ENCODE results near the gene PHF24. TPM values are rescaled to one million over a fixed set of nuclear protein-coding genes. Genes with fewer than 3 reads are reported as not detected.

The PHF24 gene
- total and polyA plus RNA-seq, 2 of the 4 experiments (the other 2 are of a cell fraction), result 0.02 TPM; not detected in 1

DNA sequence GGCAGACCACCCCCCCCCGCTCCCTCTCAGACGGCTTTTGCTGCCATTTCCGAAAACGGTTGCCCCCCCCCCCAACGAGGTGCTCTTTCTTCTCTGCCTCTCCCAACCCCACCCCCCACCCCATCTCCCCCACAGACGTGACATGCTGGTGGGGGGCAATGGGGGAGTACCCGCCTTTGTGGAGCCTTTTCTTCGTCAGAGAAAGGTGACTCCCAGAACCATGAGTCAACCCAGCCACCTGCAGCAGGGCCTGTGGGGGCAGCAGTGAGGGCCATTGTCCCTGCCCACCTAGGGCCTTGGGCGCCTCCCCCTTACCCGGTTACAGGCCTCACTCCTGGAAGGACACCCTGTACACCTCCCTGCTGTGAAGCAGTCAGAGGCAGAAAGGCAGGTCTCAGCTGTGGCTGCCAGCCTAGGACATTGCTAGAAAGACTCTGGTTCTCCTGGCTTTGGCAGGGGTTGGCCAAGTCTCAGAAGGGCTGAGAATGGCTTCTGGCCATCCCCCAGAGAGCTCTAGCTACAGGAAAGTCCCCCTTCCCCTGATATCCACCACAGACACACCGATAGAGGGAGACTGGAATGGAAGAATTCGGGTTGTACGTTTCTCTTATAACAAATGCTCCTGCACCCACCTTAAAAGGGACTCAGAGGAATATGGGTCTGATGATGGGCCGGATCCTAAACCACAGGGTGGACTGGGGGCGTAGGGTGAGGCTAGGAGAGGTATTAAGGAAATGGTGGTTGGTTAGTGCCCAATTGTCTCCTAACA, 33.7 kb downstream of the PHF24 start:
- H3K9me1 ChIP-seq (ENCODE audit: insufficient read depth, low read length), result peaks cover 42% of the 10 kb centered on the region
- H2BK20ac ChIP-seq (ENCODE audit: low read depth, low read length), result peak overlapping the region; percentile 91
- H3K36me3 ChIP-seq (ENCODE audit: control insufficient read depth, insufficient read depth, low read length), result peaks cover 8% of the 10 kb centered on the region
- H3K79me1 ChIP-seq (ENCODE audit: low read depth in 1 of 2, low read length in 2 of 2), result peaks cover 10 to 57% of the 10 kb centered on the region in 2 experiments
- intact Hi-C loops (cut with micrococcal nuclease) (no loop called here), in situ Hi-C loops (cut with MboI; ENCODE audit: low sequenced_read_pairs) (no loop called here), dilution Hi-C loops (cut with HindIII; ENCODE audit: low sequenced_read_pairs, unreplicated experiment) (no loop called here)
- H3K27ac ChIP-seq (ENCODE audit: insufficient read depth, low read length), result peak overlapping the region; percentile 72
- peak overlapping the region; percentile 79 for H3K23ac ChIP-seq (ENCODE audit: low read depth, low read length)
- peak overlapping the region; percentile 65 for H3K56ac ChIP-seq (ENCODE audit: extremely low read depth, insufficient read depth, low read length)
- no peak for ATAC-seq (ENCODE audit: low read depth)
- H3K9me3 ChIP-seq (ENCODE audit: control insufficient read depth, insufficient read depth, low read length), result no peaks in the 10 kb centered on the region
- H2AK9ac ChIP-seq (replicated peaks; ENCODE audit: low read depth, low read length, poor library complexity), result peak overlapping the region; percentile 93
- WGBS, 2 experiments (ENCODE audit: extremely low coverage in 2 of 2, insufficient read length in 1 of 2), result no CpG with 5 or more reads among the region's 15 CpGs
- peak overlapping the region; percentile 67 for H4K91ac ChIP-seq (ENCODE audit: insufficient read depth, low read depth, low read length)
- H3K18ac ChIP-seq (ENCODE audit: low read depth, low read length), result peak overlapping the region; percentile 70
- H3K4me2 ChIP-seq (ENCODE audit: low read depth, low read length), result peak overlapping the region; percentile 55
- H3K4ac ChIP-seq (ENCODE audit: low read depth, low read length), result peak overlapping the region; percentile 94
- peak overlapping the region; percentile 79 for H2BK120ac ChIP-seq (ENCODE audit: low read depth, low read length)
- no peak for DNase-seq
- no TSS peak for BruUV-seq (replicated peaks)
- no peaks in the 10 kb centered on the region for H4K20me1 ChIP-seq (ENCODE audit: insufficient read depth, low read length)
- ChIA-PET CTCF (interaction anchor here (0.6 kb wide), 1 partner anchor 60 kb away, joined by 3 read pairs; no protein-coding TSS in a partner anchor), POLR2A (ENCODE audit: unreplicated experiment) (interaction anchor here (0.9 kb wide), 1 partner anchor 105 kb away, joined by 4 read pairs; the partner anchor contains the start of gene PIGO)
- TF ChIP-seq RCOR1 (IDR thresholded peaks at IDR 0.05; ENCODE audit: insufficient replicate concordance, low read length), result no peak
- no peak for TF ChIP-seq RAD21 (IDR thresholded peaks at IDR 0.05; ENCODE audit: low read length)
- TF ChIP-seq, protein P1, sequence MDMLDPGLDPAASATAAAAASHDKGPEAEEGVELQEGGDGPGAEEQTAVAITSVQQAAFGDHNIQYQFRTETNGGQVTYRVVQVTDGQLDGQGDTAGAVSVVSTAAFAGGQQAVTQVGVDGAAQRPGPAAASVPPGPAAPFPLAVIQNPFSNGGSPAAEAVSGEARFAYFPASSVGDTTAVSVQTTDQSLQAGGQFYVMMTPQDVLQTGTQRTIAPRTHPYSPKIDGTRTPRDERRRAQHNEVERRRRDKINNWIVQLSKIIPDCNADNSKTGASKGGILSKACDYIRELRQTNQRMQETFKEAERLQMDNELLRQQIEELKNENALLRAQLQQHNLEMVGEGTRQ (IDR thresholded peaks at IDR 0.05; ENCODE audit: low read depth, low read length), result no peak
- TF ChIP-seq FOS (IDR thresholded peaks at IDR 0.05; ENCODE audit: low read depth, low read length), result no peak
- no peak for TF ChIP-seq POLR2A (IDR thresholded peaks at IDR 0.05; ENCODE audit: low read depth, low read length)
- TF ChIP-seq, protein P2, sequence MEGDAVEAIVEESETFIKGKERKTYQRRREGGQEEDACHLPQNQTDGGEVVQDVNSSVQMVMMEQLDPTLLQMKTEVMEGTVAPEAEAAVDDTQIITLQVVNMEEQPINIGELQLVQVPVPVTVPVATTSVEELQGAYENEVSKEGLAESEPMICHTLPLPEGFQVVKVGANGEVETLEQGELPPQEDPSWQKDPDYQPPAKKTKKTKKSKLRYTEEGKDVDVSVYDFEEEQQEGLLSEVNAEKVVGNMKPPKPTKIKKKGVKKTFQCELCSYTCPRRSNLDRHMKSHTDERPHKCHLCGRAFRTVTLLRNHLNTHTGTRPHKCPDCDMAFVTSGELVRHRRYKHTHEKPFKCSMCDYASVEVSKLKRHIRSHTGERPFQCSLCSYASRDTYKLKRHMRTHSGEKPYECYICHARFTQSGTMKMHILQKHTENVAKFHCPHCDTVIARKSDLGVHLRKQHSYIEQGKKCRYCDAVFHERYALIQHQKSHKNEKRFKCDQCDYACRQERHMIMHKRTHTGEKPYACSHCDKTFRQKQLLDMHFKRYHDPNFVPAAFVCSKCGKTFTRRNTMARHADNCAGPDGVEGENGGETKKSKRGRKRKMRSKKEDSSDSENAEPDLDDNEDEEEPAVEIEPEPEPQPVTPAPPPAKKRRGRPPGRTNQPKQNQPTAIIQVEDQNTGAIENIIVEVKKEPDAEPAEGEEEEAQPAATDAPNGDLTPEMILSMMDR (conservative IDR thresholded peaks at IDR 0.05; ENCODE audit: low read depth, low read length), result no peak
- no peak for TF ChIP-seq CEBPB (IDR thresholded peaks at IDR 0.05; ENCODE audit: low read depth, low read length)
- no peak for TF ChIP-seq MAFK (IDR thresholded peaks at IDR 0.05; ENCODE audit: low read depth, low read length)
- TF ChIP-seq, protein P3, sequence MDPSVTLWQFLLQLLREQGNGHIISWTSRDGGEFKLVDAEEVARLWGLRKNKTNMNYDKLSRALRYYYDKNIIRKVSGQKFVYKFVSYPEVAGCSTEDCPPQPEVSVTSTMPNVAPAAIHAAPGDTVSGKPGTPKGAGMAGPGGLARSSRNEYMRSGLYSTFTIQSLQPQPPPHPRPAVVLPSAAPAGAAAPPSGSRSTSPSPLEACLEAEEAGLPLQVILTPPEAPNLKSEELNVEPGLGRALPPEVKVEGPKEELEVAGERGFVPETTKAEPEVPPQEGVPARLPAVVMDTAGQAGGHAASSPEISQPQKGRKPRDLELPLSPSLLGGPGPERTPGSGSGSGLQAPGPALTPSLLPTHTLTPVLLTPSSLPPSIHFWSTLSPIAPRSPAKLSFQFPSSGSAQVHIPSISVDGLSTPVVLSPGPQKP (IDR thresholded peaks at IDR 0.05; ENCODE audit: borderline replicate concordance, low read depth, low read length), result no peak
- TF ChIP-seq SMC3 (IDR thresholded peaks at IDR 0.05; ENCODE audit: low read depth, low read length), result no peak
- peak overlapping the region; percentile 93; the same call in 2 of the 3 replicates for H2BK15ac ChIP-seq (ENCODE audit: low read depth, low read length)
- H4K8ac ChIP-seq (ENCODE audit: low read depth in 2 of 2, low read length in 2 of 2), result peak overlapping the region; percentile 65 to 70
- H3K14ac ChIP-seq (replicated peaks; ENCODE audit: low read depth, low read length), result peak overlapping the region; percentile 88
- peaks cover 44% of the 10 kb centered on the region for H3K4me1 ChIP-seq (ENCODE audit: control insufficient read depth, insufficient read depth, low read length)
- no peaks in the 10 kb centered on the region for H3K27me3 ChIP-seq (ENCODE audit: control insufficient read depth, insufficient read depth, low read length)
- no peak overlapping the region for H3K4me3 ChIP-seq (ENCODE audit: insufficient read depth, low read depth, low read length)
- H3K9ac ChIP-seq (ENCODE audit: low read depth, low read length), result no peak overlapping the region
- H2AFZ ChIP-seq (replicated peaks; ENCODE audit: low read length, poor library complexity), result peak overlapping the region; percentile 82
- peak overlapping the region; percentile 97 for H2AK5ac ChIP-seq (ENCODE audit: low read depth, low read length)
- peak overlapping the region; percentile 81 for H2BK5ac ChIP-seq (ENCODE audit: low read depth, low read length, poor library complexity, severe bottlenecking)
- H4K5ac ChIP-seq (ENCODE audit: low read depth, low read length), result peak overlapping the region; percentile 70
